Measurements from ENCODE around the gene NCKAP1. TPM values are rescaled to one million over a fixed set of nuclear protein-coding genes. Genes with fewer than 3 reads are reported as not detected.
"Not testable (repeated sequence)": the region's sequence is repeated elsewhere in the genome, so short reads cannot be mapped to it uniquely, and the experiment has no call there.

NCKAP1 gene
- total RNA-seq = 3.3 and 3.7 TPM in 2 replicates

DNA sequence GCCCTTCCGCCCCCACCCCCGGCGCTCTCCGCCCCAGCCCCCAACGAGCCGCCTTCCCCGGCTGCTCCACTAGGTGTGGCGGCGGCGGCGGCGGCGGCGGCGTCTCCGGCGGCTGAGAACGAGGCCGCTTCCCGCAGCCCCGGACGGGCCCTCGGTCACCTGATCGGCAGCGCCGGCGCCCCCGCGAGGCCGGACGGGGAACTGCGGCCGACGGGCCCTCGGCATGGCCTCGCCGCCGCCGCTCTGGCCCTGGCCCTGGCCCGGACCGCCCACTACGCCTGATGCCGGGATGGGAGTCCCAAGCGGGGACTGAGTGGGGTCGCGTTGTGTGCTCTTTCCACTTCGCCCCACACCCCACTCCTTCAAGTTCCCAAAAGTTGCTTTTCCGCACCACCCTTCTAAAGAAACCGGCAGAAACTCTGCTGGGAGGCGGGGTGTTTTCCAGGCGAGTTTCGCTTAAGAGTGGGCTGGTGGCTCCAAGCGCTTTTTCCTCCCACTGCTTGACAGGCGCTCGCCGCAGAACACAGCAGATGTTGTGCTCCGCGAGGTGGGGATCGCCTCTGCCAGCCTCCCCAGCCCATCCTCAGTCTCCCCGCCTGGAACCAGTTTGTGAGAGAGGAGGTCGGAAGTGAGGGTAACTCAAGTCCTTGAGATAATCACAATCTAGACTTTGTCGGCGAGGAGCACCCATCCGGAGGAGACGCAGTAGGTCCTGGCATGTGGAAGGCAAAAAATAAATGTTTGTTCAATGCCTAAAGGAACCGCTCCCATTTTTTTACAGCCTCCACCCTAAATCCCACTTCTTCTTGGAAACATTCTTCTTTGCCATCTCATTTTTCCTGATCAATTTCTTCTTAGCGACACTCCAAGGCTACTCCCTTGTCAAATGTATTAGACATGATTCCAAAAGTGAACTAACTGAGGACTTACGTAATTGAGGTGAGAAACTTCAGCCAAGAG, at the start of gene NCKAP1:
TSS of gene NCKAP1 (minus strand) at position 117 of the 960 bp plus-strand sequence. CDS start 358 bp downstream, outside the sequence.
- intact Hi-C loops (cut with micrococcal nuclease) = loop anchor here (1.0 to 5.0 kb wide), 6 partner anchors 40 to 1146 kb away; partner anchors contain the start of genes DNAJC10, DUSP19, ITPRID2 and NUP35

- intact Hi-C loops (cut with micrococcal nuclease) = no loop called here
Observed at GRCh38 chr2:183081911-183082310, 43.7 kb upstream of the NCKAP1 start.

DNA sequence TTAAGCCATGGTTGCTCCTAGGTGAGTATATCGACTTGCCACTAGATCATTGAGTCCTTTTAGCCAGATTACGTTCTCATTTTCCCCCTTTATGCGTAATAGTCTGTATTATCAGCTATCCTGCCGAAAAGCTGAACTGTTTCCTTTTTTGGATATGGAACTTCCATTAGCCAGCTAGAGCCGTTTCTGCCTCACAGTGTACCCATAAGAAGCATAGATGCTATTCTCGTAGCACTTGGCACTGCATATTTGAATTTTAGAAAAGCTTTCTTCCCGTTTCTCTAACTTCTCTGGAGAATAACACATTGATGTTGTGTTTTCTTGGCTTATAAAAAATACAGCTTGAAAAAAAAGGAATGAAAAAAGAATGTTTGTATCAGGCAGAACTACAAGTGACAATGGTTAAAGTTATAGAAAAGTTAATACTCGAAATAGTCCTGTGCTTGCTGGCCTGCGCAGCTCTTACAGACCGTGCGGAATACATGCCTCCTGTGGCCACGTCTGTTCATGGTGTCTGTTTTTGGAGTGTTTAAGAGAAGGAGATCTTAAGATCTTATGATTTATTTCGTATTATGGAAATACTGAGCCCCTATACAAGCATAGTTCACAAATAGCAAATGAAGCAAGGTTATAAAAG, 41.0 kb upstream of the NCKAP1 start:
- intact Hi-C loops (cut with micrococcal nuclease) = no loop called here

DNA sequence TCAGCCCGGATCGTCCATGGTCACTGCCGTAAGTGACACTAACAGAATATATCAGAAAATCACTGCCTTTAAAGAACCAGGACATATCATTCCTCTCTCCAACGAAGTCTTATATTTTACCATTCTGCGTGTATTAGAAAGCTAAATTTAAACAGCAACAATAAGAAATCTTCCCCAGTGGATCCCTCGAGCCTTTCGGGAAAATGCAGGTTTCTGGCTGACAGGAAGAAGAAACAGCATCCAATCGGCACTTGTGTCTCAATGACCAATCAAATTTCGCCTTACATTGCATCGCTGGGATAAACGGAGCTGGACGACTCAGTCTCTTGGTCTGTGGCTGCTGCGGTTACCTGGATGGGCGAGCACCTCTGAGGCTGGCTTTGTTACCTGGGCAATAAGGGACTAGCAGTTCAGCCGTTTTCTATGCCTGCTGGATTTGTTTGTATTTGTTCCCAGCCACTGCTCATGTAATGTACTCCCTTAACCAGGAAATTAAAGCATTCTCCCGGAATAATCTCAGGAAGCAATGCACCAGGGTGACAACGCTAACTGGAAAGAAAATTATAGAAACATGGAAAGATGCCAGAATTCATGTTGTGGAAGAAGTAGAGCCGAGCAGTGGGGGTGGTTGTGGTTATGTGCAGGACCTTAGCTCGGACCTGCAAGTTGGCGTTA, 40.3 kb upstream of the NCKAP1 start, which contains the start of gene DUSP19:
TSS of gene DUSP19 (plus strand) at position 284 of the 675 bp plus-strand sequence. CDS start at position 471, 187 bp downstream.
- intact Hi-C loops (cut with micrococcal nuclease) = loop anchor here (1.0 kb wide), 3 partner anchors 40 to 363 kb away; partner anchors contain the start of genes NCKAP1 and NUP35

DNA sequence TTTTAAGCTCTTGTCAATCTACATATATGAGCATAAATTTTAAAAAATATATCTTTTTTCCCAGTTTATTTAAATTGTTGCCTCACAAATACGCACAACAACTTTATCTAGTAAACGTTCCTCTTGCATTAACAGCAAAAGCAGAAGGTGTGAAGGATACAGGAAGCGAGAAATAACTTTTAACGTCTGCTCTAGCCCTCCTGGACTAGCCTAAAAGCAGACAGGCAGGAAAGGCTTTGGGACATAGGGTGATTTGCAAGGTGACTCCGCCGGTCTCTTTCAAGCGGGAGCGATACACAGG, 39.9 kb upstream of the NCKAP1 start:
- intact Hi-C loops (cut with micrococcal nuclease) = loop anchor here (1.0 kb wide), 3 partner anchors 40 to 363 kb away; partner anchors contain the start of genes NCKAP1 and NUP35

GRCh38 chr2:183072177-183072576, 33.9 kb upstream of the NCKAP1 start:
- intact Hi-C loops (cut with micrococcal nuclease) = no loop called here

DNA sequence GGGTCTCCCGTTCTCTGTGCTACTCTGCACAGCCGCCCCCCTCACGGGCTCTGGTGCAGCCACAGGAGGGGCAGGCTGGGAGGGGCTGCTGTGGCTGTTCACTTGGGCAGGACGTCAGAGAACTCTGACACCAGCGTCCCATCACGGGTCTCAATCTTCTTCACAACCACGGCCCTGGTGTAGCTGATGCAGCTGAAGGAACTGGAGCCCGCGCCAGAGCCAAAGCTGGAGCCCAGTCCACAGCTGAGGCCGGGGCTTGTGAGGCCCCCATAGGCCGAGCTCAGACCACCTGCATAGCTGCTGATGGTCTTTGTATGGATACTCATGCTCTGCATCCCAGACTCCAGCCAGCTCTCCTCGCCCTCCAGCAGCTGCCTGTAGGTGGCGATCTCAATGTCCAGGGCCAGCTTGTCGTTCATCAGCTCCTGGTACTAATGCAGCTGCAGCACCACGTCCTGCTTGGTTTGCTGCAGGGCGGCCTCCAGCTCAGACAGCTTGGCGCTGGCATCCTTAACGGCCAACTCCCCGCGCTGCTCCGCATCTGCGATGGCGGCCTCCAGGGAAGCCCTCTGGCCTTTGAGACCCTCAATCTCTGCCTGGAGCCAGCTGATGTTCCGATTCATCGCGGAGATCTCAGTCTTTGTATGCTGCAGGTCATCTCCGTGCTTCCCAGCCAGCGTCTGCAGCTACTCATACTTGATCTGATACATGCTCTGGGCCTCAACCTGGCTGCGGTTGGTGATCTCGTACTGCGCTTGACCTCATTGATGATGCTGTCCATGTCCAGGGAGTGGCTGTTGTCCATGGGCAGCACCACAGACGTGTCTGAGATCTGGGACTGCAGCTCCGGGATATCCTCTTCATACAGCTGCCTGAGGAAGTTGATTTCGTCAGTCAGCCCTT, 32.9 kb upstream of the NCKAP1 start:
- intact Hi-C loops (cut with micrococcal nuclease) = no loop called here

GRCh38 chr2:183069174-183069573, 30.9 kb upstream of the NCKAP1 start:
- intact Hi-C loops (cut with micrococcal nuclease) = no loop called here

DNA sequence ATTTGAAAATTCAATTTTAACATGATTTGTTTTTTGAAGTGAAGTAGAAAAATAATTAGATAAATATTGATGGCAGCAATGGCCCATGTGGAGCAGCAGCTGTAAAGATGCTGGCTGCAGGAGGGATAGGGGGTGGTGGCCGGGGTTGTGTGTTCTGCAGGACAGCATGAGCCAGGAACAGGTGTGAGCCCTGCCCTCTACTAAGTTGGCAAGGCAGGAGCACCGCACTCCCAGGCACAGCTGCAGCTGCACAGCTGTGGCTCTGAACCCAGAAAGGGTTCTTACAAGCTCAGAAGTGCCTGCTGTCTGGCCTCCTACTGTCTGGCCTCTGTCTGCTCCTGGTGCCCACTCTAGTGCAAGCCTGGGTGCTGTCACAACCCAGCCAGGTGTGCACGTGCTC, 30.3 kb upstream of the NCKAP1 start:
- intact Hi-C loops (cut with micrococcal nuclease) = no loop called here

DNA sequence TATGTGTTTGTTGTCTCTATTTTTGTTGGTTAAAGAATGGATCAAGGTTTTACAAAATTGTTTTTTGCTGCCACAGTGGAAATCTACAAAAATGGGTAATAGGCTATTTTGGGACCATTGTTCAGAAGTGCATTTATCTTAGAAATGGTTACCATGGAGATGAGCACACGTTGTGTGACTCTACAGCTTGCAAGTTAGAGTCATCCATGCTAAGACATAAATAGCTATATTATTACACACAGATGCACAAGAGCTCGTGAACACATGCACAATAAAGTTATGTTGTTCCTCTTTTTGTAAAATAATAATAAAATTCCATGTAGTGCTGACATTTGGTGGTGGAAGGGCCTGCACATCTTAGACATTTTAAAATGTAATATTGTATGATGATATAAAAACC, 24.8 kb upstream of the NCKAP1 start:
- intact Hi-C loops (cut with micrococcal nuclease) = no loop called here

- intact Hi-C loops (cut with micrococcal nuclease) = no loop called here
Observed at GRCh38 chr2:183060571-183061231, 22.4 kb upstream of the NCKAP1 start.

DNA sequence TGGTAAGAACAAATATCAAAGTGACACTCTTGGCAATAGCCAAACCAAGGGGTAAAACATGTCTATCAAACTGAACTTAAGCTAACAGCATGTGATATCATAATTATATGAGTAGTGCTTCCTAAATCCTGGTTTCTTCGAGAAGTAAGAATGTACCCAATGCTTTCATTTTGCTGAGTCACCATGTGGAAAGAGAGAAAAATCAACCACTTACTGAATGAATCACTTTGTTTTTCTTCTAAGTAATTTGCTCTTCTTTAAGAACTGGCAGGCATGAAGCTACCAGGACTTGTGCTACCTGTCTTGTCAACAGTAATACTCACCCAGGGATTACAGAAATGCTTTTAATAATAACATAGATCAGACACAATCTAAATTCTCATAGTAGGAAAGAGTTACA, 21.3 kb upstream of the NCKAP1 start:
- intact Hi-C loops (cut with micrococcal nuclease) = no loop called here

DNA sequence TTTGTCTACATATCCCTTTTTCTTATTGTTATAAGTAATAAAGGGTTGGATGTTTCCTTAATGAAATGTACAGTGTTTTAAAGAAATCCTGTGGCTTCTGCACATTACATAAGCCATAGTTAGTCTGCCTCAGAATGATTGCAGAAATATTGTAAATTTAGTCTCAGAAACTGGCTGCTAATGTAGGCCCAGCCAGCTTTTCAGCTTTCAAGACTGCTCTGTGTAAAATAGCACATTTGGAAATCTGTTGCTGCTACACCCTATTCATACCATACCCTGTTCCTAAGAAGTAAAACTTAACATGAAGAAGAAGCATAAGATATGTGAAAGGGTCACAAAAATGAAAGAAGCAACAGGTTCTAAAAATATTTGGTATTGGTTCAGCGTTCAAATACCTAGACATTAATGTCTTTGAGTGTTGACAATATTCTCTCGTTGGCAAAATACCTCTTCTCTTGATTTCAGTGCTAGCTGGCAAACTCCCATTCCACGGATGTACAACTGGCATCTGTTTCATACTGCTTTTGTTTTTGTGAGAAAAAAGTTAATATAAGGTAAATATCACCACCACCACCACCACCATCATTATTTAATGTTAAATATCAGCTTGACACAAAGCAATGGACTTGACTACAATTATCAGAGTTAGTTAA, 19.2 kb upstream of the NCKAP1 start:
- intact Hi-C loops (cut with micrococcal nuclease) = no loop called here

- intact Hi-C loops (cut with micrococcal nuclease) = no loop called here
Observed at GRCh38 chr2:183049420-183049819, 11.2 kb upstream of the NCKAP1 start.

DNA sequence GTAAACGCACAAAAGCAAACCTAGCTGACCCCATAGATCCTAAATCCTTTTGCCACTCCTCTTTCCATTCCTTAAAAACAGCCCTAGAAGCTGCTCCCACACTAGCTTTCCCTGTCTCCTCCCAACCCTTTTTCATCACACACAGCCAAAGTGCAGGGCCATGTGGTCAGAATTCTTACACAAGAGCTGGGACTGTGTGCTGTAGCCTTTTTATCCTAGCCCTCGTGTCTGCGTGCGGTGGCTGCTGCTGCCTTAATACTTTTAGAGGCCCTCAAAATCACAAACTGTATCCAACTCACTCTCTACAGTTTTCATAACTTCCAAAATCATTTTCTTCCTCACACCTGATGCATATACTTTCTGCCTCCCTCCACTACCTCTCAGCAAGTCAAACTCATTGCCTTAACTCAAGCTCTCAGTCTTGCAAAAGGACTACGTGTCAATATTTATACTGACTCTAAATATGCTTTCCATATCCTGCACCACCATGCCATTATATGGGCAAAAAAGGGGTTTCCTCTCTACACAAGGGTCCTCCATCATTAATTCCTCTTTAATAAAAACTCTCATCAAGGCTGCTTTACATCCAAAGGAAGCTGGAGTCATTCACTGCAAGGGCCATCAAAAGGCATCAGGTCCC, 9.3 kb upstream of the NCKAP1 start:
- intact Hi-C loops (cut with micrococcal nuclease) = not testable (repeated sequence)

DNA sequence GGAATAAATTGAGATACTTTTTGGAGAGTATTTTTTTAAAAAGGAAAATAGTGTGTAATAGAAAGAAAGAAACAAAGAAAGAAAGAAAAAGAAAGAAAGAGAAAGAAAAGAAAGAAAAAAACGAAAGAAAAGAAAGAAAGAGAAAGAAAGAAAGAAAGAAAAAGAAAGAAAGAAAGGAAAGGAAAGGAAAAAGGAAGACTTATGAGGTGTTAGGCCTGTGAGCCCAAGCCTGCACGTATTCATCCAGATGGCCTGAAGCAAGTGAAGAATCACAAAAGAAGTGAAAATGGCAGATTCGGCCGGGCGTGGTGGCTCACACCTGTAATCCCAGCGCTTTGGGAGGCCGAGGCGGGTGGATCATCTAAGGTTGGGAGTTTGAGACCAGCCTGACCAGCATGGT, 5.3 kb upstream of the NCKAP1 start:
- intact Hi-C loops (cut with micrococcal nuclease) = not testable (repeated sequence)

- intact Hi-C loops (cut with micrococcal nuclease) = no loop called here
Observed at GRCh38 chr2:183040604-183041003, 2.3 kb upstream of the NCKAP1 start.

DNA sequence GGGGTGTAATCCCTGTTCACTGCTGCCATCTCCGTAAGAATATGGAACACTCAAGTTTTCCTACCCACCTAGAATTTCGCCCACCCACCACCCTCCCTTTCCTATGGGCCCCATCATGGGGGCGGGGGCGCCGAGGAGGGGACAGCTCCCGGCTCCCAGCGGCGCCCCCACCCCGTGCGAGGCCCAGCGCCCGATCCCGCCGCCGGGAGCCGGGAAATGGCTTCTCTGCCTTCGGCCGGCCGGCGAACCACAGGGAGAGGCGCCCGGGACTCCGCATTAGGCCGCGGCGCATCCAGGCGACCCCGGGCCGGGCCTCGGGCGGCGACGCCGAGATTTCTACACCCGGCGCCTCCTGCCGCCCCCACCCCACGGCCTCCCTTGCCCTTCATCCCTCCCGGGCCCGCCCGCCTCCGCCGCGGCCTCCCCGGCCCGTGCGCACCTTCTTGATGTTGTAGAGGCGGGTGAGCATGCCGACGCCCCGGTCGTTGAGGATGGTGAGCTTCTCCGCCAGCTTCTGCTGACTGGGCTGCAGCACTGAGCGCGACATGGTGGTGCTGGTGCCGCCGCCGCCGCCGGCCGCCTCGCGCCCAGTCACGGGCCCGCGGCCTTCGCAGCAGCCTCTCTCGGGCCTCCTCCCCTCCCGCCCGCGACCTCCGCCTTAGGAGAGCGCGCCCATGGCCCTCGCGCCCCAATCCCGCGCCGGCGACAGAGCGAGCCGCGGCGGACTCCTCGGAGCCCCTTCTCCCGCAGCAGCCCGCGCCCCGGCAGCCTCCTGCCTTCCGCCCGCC, 510 bp downstream of the NCKAP1 start:
- intact Hi-C loops (cut with micrococcal nuclease) = loop anchor here (1.0 to 5.0 kb wide), 6 partner anchors 41 to 1145 kb away; partner anchors contain the start of genes DNAJC10, DUSP19, ITPRID2 and NUP35

Measured in T-helper 1 cell treated with Interleukin-12 subunit alpha and Interleukin-12 subunit beta and Interleukin-4 antibody, amounts not matched to agents 30 ng/mL and 1 ng/mL, for 36 hours (primary cell).